Subcutaneous adipose tissue (tissue), 4 donors: ENCODE results near the gene NAA20. TPM values are rescaled to one million over a fixed set of nuclear protein-coding genes. Genes with fewer than 3 reads are reported as not detected.

Experiments used
- total RNA-seq, 4 donors: library from RNA; depleted of rRNA; stranded (reverse); fragments of >200 nt; gene quantifications; one replicate each; pipeline ENCODE4 v1.1.0, GENCODE V29; 2016
- TF ChIP-seq, protein P1 (sequence below): fragments of 450-650 bp; IDR thresholded peaks from one replicate; pipeline ENCODE4 v1.5.1; 2016; ENCODE audit warnings: low read depth, mild to moderate bottlenecking, control low read depth, antibody characterized with exemption, moderate library complexity

The NAA20 gene
- total RNA-seq, 4 donors from 2014 or later: 25.4 to 46.7 (median 42.2) TPM

DNA sequence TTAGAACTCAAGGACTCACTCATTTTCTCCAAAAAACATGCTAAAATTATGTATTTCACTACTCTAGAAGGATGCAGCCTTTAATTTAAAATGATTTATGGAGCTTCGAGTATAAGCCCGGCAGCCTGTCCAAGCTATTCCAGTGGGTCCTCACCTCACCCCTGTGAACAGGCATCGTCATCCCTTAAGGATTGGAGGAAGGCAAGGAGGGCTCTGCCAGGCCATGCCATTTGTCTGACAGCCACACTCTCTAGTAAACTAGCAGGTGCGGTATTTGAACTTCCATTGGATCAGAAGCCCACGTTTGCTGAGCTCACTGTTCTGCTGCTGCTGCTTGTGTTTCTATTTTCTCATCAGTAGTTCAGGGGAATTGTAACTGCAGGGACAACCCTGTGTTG is 39.8 kb upstream of the NAA20 start:
- TF ChIP-seq, protein P1, sequence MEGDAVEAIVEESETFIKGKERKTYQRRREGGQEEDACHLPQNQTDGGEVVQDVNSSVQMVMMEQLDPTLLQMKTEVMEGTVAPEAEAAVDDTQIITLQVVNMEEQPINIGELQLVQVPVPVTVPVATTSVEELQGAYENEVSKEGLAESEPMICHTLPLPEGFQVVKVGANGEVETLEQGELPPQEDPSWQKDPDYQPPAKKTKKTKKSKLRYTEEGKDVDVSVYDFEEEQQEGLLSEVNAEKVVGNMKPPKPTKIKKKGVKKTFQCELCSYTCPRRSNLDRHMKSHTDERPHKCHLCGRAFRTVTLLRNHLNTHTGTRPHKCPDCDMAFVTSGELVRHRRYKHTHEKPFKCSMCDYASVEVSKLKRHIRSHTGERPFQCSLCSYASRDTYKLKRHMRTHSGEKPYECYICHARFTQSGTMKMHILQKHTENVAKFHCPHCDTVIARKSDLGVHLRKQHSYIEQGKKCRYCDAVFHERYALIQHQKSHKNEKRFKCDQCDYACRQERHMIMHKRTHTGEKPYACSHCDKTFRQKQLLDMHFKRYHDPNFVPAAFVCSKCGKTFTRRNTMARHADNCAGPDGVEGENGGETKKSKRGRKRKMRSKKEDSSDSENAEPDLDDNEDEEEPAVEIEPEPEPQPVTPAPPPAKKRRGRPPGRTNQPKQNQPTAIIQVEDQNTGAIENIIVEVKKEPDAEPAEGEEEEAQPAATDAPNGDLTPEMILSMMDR: no peak

DNA sequence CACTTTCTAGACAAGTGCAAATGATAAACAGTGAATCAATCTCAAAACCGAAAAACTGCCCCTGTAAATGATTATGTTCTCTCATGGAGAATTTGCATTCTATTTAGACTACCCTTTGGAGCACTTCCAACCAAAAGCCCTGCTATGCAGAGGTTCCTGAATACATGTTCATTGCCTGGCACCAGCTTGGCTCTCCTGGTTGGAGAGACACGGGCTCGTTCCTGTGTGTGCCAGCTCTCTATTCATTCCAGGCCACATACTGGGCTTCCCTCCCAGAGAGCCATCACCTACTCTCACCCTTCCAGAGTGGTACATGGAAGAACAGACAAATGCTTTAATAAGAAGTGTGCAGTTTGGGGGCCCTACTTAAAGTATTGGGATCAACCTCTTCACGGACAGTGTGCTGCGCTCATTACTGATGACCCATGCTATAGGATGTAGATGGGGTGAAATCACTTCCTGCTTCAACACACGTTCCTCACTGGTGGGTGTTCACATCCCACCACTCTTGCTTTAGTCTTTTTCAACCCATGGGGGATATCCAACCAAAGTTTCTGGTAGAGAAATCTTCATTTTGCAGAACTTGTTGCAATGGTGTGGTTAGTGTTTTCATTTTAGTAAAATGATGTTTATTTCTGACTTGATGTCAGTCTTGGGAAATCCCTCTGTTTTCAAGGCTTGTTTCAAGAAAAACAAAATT is 38.5 kb upstream of the NAA20 start:
- TF ChIP-seq, protein P1: no peak

DNA sequence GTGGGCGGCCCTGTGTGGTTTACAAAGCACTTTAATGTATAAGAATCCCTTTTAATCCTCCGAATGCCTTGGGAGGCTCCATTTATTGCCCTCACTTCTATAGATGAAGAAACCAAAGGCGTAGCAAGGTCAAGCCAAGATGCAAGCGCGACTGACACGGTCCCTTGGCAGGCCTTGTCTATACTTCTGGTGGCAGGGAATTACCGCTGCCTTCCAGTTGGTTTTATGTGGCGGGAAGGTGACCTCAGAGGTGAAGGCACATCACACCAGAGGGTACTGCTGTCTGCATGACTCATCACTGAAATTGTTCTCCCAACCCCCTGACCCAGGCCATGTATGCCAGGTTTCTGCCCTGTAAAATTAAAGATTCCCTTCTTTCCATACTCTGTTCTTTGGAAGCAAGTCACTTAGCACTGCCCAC is 36.1 kb upstream of the NAA20 start:
- TF ChIP-seq, protein P1: no peak

- TF ChIP-seq, protein P1: no peak
Measured at GRCh38 chr20:19986419-19986818, 30.7 kb upstream of the NAA20 start.

GRCh38 chr20:19987046-19987445 is 30.1 kb upstream of the NAA20 start:
- TF ChIP-seq, protein P1: no peak

DNA sequence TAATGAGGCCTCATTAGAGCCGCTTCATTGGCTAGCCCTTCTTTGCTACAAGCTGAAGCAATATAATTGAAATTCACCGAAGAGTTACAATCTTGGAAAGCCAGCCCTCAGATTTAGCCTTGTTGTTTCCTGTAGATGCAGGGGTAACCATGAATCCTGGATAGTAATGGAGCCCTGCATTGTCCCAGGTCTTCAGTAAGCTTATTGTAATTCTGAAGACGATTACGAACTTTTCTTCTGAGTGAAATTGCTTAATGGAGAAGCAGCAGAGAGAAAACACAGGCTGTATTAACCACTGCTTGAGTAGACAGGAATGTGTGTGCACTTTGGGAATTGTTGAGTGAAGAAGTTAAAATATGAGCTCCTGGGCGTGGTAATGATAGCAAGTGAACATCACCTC is 26.3 kb upstream of the NAA20 start:
- TF ChIP-seq, protein P1: no peak

DNA sequence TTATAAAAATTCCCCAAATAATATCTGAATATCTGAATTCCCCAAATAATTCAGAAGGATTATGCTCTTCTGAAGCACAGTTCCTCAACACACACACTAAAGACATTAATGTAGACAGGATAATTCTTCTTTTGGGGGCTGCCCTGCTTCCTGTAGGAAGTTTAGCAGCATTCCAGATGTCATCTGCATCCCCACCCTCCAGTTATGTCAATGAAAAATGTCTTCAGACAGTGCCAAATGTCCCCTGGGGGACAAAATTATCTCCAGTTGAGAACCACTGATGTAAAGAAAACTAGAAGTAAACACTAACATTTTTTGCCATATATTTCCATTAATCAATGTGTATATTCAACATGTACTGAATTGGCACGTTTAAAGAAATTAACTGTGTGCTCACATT is 25.9 kb upstream of the NAA20 start:
- TF ChIP-seq, protein P1: no peak
